GM19240 (cell line): ENCODE results near the gene ME3.

Experiments used
- DNase-seq: peaks from one replicate; pipeline ENCODE4 v3.0.0; 2011; ENCODE audit warnings: low spot score; ENCODE audit not compliant: insufficient read length

Gene ME3

DNA sequence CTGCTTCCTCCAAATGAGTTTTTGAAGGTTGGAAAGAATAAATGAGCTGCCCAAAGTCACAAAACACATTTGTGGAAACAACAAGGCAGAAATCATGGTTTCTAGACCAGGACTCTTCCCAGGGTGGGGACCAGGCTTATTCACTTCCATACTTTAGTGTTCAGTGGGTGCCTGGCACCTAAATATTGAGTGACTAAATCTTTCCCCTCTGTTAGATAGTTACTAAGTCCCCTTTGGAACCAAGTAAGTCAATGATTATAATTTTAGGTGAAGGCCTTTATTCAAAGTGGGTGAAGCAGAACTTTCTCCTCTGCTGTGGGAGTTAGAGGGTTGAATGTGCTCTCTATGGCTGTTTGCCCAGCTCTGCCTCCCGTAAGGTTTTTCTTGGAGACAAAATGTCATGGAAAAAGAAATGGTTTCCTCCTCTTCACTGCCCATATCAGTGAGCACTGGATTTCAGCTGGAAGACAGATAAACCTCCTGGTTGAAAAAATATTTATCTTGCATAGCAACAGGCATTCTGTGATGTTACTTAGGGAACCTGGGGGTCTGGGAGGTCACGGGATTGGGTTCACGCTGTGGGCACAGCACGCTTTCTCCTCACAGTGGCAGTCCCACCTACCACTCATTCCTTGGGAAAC, 179.9 kb downstream of the ME3 start:
- no peak for DNase-seq

GRCh38 chr11:86491027-86491426, 181.4 kb downstream of the ME3 start:
- no peak for DNase-seq

- DNase-seq, result no peak
These were observed 181.8 kb downstream of the ME3 start for GRCh38 chr11:86490582-86490981.

DNA sequence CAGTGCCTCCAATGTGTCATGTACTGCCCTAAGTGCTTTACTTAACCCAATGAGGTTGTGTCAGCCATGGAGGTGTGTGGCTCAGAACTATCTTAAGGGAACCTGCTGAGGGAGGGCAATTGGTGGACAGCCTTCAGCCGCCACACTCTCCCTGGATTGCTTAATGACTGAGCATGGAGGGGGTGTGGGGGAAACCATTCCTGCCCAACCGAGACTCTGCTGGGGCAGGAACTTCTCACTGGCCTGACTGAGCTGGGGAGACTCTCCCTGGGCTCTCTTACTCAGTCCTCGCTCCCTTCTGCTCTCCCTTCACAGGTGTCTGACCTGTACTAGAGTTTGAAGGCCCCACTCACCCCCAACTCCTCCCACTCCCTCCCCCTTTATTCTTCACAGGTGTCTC, 183.0 kb downstream of the ME3 start:
- DNase-seq, result no peak

- no peak for DNase-seq
These were observed 183.9 kb downstream of the ME3 start for GRCh38 chr11:86488553-86488952.

DNA sequence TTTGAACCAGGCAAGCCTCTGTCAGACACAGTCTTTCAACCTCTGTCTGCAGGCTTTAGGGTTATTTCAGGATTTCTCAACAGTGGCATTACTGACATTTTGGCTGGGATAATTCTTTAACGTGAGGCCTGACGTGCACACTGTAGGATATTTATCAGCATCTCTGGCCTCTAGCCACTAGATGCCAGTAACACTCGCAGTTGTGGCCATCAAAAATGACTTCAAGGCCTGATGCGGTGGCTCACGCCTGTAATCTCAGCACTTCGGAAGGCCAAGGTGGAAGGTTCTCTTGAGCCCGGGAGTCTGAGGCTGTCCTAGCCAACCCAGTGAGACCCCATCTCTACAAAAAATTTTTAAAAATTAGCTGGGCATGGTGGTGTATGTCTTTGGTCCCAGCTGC, 184.7 kb downstream of the ME3 start:
- no peak for DNase-seq

- no peak for DNase-seq
These were observed 186.0 kb downstream of the ME3 start for GRCh38 chr11:86486261-86487030.

- no peak for DNase-seq
These were observed 187.6 kb downstream of the ME3 start for GRCh38 chr11:86484795-86485166.

GRCh38 chr11:86483940-86484794, 188.2 kb downstream of the ME3 start:
- DNase-seq, result no peak

DNA sequence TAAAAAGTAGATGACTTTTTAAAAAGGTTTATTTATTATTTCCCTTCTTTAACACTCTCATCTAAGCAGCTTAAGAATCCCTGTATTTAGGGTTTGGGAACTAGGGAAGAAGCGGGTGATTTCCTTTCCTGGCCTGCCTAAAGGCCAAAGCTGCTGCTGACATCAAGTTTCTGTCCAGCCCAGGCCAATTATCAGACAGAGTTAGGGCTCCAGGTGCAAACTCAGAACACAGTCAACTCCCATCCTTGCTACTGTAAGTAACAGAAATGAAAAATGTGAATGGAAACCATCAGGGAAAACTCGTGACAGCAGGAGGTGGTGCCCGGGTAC, 188.8 kb downstream of the ME3 start:
- DNase-seq, result no peak

GRCh38 chr11:86482692-86483091, 189.7 kb downstream of the ME3 start:
- no peak for DNase-seq

DNA sequence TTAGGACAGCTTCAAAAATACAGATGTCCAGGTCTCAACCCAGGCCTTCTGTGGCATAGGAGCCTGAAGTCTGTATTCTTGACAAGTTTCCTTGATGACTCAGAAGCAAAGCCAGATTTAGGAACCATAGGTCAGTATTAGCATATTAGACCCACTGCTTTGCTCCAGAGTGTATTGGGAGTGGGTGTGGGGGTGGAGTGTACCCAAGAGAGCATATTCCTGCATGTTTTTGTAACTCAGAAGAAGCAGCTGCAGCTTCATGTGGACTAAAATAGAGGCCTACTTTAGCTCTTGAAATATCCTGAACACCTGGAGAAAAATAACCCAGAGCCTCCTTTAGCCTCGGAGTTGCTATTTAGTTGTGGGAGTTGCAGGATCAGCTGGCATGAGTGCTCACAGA, 191.0 kb downstream of the ME3 start:
- DNase-seq, result no peak

DNA sequence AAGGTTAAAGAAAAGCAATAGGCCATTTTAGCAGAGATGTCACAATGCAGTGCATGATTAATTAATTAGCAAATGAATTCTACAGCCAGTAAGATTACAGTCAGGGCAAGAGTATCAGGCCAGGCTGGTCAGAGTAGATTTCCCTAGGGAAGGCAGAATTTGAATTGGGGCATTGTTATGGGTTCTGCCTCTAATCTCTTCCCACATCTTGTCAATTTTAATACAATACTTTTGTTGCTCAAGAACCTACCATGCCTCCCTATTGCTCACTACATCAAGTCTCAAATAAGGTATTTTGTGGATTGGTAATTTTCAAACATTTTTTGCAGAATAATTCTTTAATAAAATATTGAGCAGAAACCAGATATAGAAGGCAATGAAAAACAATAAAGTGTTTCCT, 194.1 kb downstream of the ME3 start:
- no peak for DNase-seq

DNA sequence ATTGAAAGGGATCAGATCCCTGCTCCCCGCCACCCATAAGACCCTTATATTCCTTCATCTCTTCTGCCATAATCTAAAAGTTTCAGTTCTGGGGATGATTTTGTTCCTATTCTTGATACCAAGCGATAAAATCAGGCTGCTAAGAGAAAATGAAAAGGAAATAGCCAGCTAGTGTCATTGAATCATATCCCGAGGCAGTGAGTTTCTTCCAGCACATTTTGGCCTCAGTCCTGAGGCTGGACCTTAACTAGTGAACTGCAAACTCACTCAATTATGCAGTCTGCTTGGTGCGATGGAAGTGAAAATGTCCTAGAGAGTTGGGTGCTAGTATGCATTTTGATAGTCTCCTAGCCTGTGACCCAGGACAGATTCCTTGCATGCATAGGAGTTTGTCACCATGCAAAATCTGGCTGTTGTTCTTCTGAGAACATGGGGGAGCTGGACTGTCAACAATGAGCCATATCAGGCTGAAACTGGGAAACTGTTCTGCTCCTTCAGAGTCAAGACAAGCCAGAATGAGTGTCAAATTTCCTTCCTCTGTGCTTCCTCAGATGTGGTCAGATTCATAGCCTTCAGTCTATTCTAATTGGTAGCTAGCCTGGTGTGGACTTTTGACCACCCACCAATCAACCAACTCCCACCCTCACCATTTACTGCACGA, 194.8 kb downstream of the ME3 start:
- no peak for DNase-seq

- no peak for DNase-seq
These were observed 196.1 kb downstream of the ME3 start for GRCh38 chr11:86476109-86476861.

- no peak for DNase-seq
These were observed 197.4 kb downstream of the ME3 start for GRCh38 chr11:86475027-86475426.

DNA sequence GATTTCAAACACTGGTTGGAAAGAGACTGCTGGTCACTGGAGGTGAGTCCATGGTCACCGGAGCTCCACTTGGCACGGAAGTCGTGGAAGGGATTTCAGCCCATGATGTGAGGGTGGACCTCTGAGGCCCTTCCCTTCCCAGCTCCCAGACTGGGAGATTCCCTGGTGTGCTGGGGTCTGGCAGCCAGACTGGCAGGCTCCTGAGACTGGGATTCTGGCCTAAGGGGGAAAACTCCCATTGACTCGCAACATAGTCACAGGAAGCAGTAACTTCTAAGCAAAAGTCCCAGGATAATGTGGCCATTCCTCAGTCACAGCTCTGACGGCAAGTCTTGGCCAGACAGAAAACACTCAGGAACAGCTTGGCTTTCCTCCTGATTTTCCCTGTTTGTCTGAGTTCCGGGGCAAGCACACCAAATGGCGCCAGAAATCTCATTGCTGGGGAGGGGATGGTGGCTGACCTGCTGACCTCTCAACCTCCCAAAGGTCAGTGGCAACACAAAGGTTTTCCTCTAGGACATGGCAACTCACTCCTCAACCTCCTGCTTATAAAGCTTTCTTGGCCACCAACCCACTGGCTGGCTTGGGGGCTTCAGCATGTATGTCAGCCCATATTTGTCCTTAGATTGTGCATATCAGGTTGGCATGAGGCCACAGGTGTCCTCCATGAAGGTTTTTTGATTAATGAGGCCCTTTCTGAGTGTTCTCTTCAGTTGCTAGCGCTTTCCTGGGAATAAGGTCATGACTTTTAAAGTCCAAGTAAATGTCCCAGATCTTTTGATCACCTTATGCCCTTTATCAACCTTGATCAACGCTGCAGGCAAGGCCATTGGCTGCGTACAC, 198.2 kb downstream of the ME3 start:
- no peak for DNase-seq

GRCh38 chr11:86469491-86470388, 202.7 kb downstream of the ME3 start:
- no peak for DNase-seq

DNA sequence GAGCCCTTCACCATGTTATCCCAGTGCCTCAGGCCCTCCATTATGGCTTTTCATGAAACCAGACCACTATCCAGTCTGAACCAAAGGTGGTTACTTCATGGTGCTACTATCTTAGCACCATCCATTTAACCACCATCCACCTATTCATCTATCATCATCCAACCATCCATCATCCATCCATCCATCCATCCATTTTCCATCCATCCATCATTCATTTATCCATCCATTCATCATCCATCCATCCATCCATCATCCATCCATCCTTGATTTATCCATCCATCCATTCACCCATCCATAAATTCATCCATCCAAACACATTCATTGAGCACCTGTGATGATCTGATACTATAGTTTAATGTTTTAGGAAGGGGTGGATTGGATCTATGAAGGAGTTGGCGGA, 204.2 kb downstream of the ME3 start:
- no peak for DNase-seq
